Measurements from ENCODE around the gene SEMA4B. TPM values are rescaled to one million over a fixed set of nuclear protein-coding genes. Genes with fewer than 3 reads are reported as not detected.

Gene SEMA4B
- total RNA-seq, 1 experiment from 2014 or later = 38.6 TPM

DNA sequence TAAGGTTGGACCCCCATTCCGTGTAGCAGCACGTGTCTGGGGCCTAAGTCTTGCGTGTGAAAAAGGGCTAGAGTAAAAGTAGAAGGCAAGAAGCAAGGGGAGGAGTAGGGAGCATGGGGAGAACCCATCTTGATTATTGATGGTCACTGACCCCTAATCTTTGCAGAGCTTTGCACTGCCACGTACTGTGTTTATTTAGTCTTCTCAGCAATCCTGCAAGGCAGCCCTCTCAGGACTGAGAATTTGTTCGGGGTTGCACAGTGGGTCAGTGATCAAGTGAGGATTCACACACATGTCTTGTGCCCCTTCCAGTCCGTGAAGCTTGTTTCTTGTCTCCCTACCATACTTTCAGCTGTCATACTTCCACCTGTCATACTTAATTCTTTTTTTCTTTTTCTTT, 7.2 kb downstream of the SEMA4B start:
- H3K27me3 Mint-ChIP-seq (ENCODE audit: insufficient read depth, unreplicated experiment) = no peaks in the 10 kb centered on the region
- CTCF ChIA-PET = interaction anchor here (0.8 to 1.4 kb wide), 5 partner anchors 23 to 85 kb away, joined by 3 to 4 read pairs (median 3); no protein-coding TSS in a partner anchor
- H3K4me3 Mint-ChIP-seq (ENCODE audit: unreplicated experiment) = no peak overlapping the region
- intact Hi-C loops (cut with micrococcal nuclease) = no loop called here
- no peaks in the 10 kb centered on the region for H3K9me3 Mint-ChIP-seq (ENCODE audit: unreplicated experiment)
- no TSS peak for BruUV-seq (replicated peaks)
- POLR2A ChIA-PET = interaction anchor here (0.7 to 1.7 kb wide), 3 partner anchors 9 to 57 kb away, joined by 3 to 7 read pairs (median 4); partner anchors contain the start of gene NGRN
- H3K27ac Mint-ChIP-seq (ENCODE audit: low read depth, unreplicated experiment) = no peak overlapping the region
- H3K36me3 Mint-ChIP-seq (ENCODE audit: insufficient read depth, unreplicated experiment) = peaks cover 42% of the 10 kb centered on the region
- peaks cover 46% of the 10 kb centered on the region for H3K4me1 Mint-ChIP-seq (ENCODE audit: insufficient read depth, unreplicated experiment)
- TF ChIP-seq, protein P1, sequence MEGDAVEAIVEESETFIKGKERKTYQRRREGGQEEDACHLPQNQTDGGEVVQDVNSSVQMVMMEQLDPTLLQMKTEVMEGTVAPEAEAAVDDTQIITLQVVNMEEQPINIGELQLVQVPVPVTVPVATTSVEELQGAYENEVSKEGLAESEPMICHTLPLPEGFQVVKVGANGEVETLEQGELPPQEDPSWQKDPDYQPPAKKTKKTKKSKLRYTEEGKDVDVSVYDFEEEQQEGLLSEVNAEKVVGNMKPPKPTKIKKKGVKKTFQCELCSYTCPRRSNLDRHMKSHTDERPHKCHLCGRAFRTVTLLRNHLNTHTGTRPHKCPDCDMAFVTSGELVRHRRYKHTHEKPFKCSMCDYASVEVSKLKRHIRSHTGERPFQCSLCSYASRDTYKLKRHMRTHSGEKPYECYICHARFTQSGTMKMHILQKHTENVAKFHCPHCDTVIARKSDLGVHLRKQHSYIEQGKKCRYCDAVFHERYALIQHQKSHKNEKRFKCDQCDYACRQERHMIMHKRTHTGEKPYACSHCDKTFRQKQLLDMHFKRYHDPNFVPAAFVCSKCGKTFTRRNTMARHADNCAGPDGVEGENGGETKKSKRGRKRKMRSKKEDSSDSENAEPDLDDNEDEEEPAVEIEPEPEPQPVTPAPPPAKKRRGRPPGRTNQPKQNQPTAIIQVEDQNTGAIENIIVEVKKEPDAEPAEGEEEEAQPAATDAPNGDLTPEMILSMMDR (IDR thresholded peaks at IDR 0.05; ENCODE audit: unreplicated experiment) = no peak
- DNase-seq (ENCODE audit: unreplicated experiment) = no peak

DNA sequence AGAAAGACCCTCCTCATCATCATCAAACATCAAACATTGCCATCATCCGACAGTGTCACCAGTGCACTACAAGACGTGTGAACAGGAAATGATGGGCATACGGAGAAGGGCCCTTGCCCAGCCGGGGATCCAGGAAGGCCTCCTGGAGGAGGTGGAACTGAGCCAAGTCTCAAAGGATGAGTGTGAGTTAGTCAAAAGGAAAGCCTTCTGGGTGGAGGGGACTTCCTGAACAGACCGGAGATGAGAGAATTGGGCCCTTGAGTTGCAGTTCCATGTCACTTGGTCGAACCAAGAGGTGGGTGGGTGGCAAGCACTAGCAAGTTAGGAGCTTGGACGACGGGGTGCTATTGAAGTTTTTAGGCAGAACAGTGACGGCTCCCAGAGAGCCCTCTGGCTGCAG, 8.5 kb downstream of the SEMA4B start:
- ChIA-PET POLR2A (interaction anchor here (0.9 to 7.0 kb wide), 3 partner anchors 10 to 19 kb away, joined by 3 to 99 read pairs (median 4); no protein-coding TSS in a partner anchor), CTCF (interaction anchor here (0.6 to 1.3 kb wide), 2 partner anchors 23 to 456 kb away, joined by 3 to 4 read pairs; no protein-coding TSS in a partner anchor)
- H3K27ac Mint-ChIP-seq (ENCODE audit: low read depth, unreplicated experiment) = peak overlapping the region; percentile 91
- H3K4me1 Mint-ChIP-seq (ENCODE audit: insufficient read depth, unreplicated experiment) = peaks cover 51% of the 10 kb centered on the region
- H3K36me3 Mint-ChIP-seq (ENCODE audit: insufficient read depth, unreplicated experiment) = peaks cover 50% of the 10 kb centered on the region
- H3K27me3 Mint-ChIP-seq (ENCODE audit: insufficient read depth, unreplicated experiment) = no peaks in the 10 kb centered on the region
- BruUV-seq (replicated peaks) = no TSS peak
- H3K9me3 Mint-ChIP-seq (ENCODE audit: unreplicated experiment) = no peaks in the 10 kb centered on the region
- peak; percentile 47 for DNase-seq (ENCODE audit: unreplicated experiment)
- TF ChIP-seq, protein P1 (IDR thresholded peaks at IDR 0.05; ENCODE audit: unreplicated experiment) = no peak
- H3K4me3 Mint-ChIP-seq (ENCODE audit: unreplicated experiment) = no peak overlapping the region
- intact Hi-C loops (cut with micrococcal nuclease) = no loop called here

DNA sequence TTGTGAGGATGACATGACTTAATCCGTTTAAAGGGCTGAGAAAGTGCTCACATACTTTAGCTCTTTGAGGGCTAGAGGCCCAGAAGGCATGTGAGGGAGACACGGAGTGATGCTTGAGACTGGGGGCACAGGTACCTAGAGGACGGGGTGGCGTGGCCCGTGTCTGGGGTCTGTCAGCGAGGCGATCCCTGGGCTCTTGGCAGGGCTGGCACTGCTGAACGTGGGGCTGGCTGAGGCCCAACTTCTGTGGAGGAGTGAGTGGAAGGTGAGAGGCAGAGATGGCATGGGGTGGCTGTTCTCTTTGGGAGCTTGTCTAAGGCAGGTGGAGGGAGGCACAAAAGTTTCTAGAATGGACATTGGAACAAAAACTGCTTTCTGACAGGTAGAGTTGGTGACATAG, 9.5 kb downstream of the SEMA4B start:
- Mint-ChIP-seq H3K36me3 (ENCODE audit: insufficient read depth, unreplicated experiment) (peaks cover 47% of the 10 kb centered on the region), H3K27ac (ENCODE audit: low read depth, unreplicated experiment) (peak overlapping the region; percentile 91)
- POLR2A ChIA-PET = interaction anchor here (0.8 to 7.0 kb wide), 4 partner anchors 9 to 25 kb away, joined by 3 to 99 read pairs (median 43); partner anchors contain the start of gene SEMA4B

DNA sequence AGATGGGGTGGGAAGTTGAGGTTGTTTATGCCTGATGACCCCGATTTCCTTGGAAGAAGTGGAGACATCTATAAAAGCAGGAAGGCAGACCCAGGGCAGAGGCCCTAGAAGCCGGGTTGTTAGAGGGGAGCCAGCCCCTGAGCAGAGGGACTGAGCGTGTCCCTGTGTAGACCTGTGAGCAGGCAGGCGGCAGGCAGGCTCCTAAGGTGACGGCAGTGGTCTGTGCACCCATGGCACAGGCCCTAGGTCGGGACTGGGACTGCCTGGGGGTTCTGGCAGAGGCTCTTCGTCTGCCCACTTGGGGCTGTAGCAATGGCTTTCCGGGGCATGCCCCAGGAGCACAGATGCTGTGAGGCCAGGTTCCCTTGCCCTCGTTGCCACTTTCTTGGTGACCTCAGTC, 9.9 kb downstream of the SEMA4B start:
- Mint-ChIP-seq H3K9me3 (ENCODE audit: unreplicated experiment) (no peaks in the 10 kb centered on the region), H3K4me3 (ENCODE audit: unreplicated experiment) (peak overlapping the region; percentile 1), H3K27ac (ENCODE audit: low read depth, unreplicated experiment) (peak overlapping the region; percentile 91), H3K36me3 (ENCODE audit: insufficient read depth, unreplicated experiment) (peaks cover 42% of the 10 kb centered on the region), H3K4me1 (ENCODE audit: insufficient read depth, unreplicated experiment) (peaks cover 46% of the 10 kb centered on the region), H3K27me3 (ENCODE audit: insufficient read depth, unreplicated experiment) (no peaks in the 10 kb centered on the region)
- intact Hi-C loops (cut with micrococcal nuclease) = no loop called here
- peak; percentile 35 for DNase-seq (ENCODE audit: unreplicated experiment)
- BruUV-seq (replicated peaks) = no TSS peak
- CTCF ChIA-PET = interaction anchor here (2.7 kb wide), 1 partner anchor 44 kb away, joined by 13 read pairs; no protein-coding TSS in a partner anchor
- POLR2A ChIA-PET = interaction anchor here (0.8 to 7.0 kb wide), 5 partner anchors 10 to 45 kb away, joined by 5 to 99 read pairs (median 66); partner anchors contain the start of genes CIB1, GDPGP1 and SEMA4B
- TF ChIP-seq, protein P1 (IDR thresholded peaks at IDR 0.05; ENCODE audit: unreplicated experiment) = no peak

More for the DNA sequence above, 9.5 kb downstream of the SEMA4B start:
- intact Hi-C loops (cut with micrococcal nuclease) = no loop called here
- Mint-ChIP-seq H3K9me3 (ENCODE audit: unreplicated experiment) (no peaks in the 10 kb centered on the region), H3K27me3 (ENCODE audit: insufficient read depth, unreplicated experiment) (no peaks in the 10 kb centered on the region), H3K4me3 (ENCODE audit: unreplicated experiment) (peak overlapping the region; percentile 1), H3K4me1 (ENCODE audit: insufficient read depth, unreplicated experiment) (peaks cover 50% of the 10 kb centered on the region)
- CTCF ChIA-PET = no interaction called here
- TF ChIP-seq, protein P1 (IDR thresholded peaks at IDR 0.05; ENCODE audit: unreplicated experiment) = no peak
- no TSS peak for BruUV-seq (replicated peaks)
- no peak for DNase-seq (ENCODE audit: unreplicated experiment)

Data from MCF 10A (cell line).